Tibial artery (tissue), 4 donors: ENCODE results near the gene NCBP3.
A peak's percentile ranks its signal among the peaks of the same experiment; 100 is the strongest.

Experiments used
- DNase-seq, 2 donors: peaks; one replicate each; pipeline ENCODE4 v3.0.0-alpha.2; 2019
- H3K27ac ChIP-seq, 2 donors: fragments of 200-600 bp; sonication (generic) in 1 of 2; 1 replicate in 1 of 2; 2 replicates in 1 of 2; pipeline ENCODE4 v1.5.1; 2018 to 2019; ENCODE audit warnings: mild to moderate bottlenecking in 1 of 2
- H3K27me3 ChIP-seq, 2 donors: fragments of 200-600 bp; sonication (generic) in 1 of 2; one replicate each; pipeline versions ENCODE4 v1.5.1 to v1.6.0; 2016 to 2019
- H3K36me3 ChIP-seq, 3 donors: fragments of 200-600 bp; sonication (generic) in 2 of 3; one replicate each; pipeline ENCODE4 v1.5.1; 2016 to 2019; ENCODE audit warnings: mild to moderate bottlenecking in 2 of 3
- H3K4me1 ChIP-seq, 4 donors: fragments of 200-600 bp; sonication (generic) in 2 of 4; 1 replicate in 3 of 4; 2 replicates in 1 of 4; pipeline ENCODE4 v1.5.1; 2016 to 2019
- H3K4me3 ChIP-seq, 2 donors: fragments of 200-600 bp; sonication (generic) in 1 of 2; 1 replicate in 1 of 2; 2 replicates in 1 of 2; pipeline ENCODE4 v1.5.1; 2018 to 2019; ENCODE audit warnings: mild to moderate bottlenecking in 2 of 2
- H3K9me3 ChIP-seq, 3 donors: fragments of 200-600 bp; sonication (generic) in 1 of 3; one replicate each; pipeline ENCODE4 v1.5.1; 2016 to 2019
- CTCF ChIP-seq, 2 experiments: fragments of 200-600 bp in 1 of 2; fragments of 450-650 bp in 1 of 2; IDR thresholded peaks; one replicate each; pipeline ENCODE4 v1.5.1; 2017 to 2019; ENCODE audit warnings: antibody characterized with exemption in 2 of 2, mild to moderate bottlenecking in 1 of 2, moderate library complexity in 1 of 2
- intact Hi-C: fragments of 100-400 bp; cut with DNase I; formaldehyde crosslinking; loops from one replicate; pipeline ENCODE4 v1.15.0; 2023; ENCODE audit warnings: low total_unique reads

The NCBP3 gene, protein sequence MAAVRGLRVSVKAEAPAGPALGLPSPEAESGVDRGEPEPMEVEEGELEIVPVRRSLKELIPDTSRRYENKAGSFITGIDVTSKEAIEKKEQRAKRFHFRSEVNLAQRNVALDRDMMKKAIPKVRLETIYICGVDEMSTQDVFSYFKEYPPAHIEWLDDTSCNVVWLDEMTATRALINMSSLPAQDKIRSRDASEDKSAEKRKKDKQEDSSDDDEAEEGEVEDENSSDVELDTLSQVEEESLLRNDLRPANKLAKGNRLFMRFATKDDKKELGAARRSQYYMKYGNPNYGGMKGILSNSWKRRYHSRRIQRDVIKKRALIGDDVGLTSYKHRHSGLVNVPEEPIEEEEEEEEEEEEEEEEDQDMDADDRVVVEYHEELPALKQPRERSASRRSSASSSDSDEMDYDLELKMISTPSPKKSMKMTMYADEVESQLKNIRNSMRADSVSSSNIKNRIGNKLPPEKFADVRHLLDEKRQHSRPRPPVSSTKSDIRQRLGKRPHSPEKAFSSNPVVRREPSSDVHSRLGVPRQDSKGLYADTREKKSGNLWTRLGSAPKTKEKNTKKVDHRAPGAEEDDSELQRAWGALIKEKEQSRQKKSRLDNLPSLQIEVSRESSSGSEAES

GRCh38 chr17:3845621-3846436, at the start of gene NCBP3:
NCBP3 (minus strand) TSS chr17:3846246; CDS start chr17:3846223, 23 bp downstream.
- DNase-seq = peak; percentile 85 to 93
- TF ChIP-seq CTCF (IDR thresholded peaks at IDR 0.05) = peak; percentile 97 to 98
- intact Hi-C loops = loop anchor here (10.0 kb wide), 1 partner anchor 111 kb away; no protein-coding TSS in a partner anchor
- no peaks in the 10 kb centered on the region for H3K9me3 ChIP-seq
- peak within 1 kb of the TSS; percentile 87 to 91 for H3K27ac ChIP-seq
- peak within 1 kb of the TSS; percentile 76 to 92 for H3K4me3 ChIP-seq
- H3K4me1 ChIP-seq = peaks cover 0 to 25% (median 10%) of the 10 kb centered on the region in 4 donors
- peaks cover 0 to 23% (median 13%) of the 10 kb centered on the region in 3 donors for H3K36me3 ChIP-seq
- H3K27me3 ChIP-seq = peaks cover 0 to 4% of the 10 kb centered on the region in 2 donors

GRCh38 chr17:3895354-3895753, 49.3 kb upstream of the NCBP3 start:
- peaks cover 0 to 56% (median 43%) of the 10 kb centered on the region in 4 donors for H3K4me1 ChIP-seq

DNA sequence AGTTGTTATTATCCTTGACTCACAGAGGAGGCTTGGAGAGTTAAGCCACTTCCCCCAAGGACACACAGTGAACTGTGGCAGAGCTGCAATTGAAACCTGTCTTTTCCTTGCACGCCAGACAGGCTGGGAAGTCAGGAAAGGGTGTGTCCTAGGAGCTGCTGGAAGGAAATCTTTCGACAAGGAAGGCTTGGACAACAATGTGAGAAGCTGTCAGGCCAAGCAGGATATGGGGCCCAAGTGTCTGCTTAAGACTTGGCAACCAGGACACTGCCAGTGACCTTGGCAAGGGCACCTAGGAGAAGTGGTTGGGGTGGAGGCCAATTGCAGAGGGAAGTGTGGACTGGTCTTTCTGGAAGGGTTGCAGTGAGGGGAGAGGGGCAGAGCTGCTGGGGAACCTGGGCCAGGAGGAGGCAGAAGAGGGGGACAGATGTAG, 48.9 kb upstream of the NCBP3 start:
- TF ChIP-seq CTCF (IDR thresholded peaks at IDR 0.05) = no peak
- Histone ChIP-seq H3K36me3 (peaks cover 0 to 29% (median 22%) of the 10 kb centered on the region in 3 donors), H3K4me1 (peaks cover 0 to 60% (median 48%) of the 10 kb centered on the region in 4 donors), H3K4me3 (no peak overlapping the region), H3K27me3 (no peaks in the 10 kb centered on the region), H3K9me3 (no peaks in the 10 kb centered on the region), H3K27ac (peak overlapping the region; percentile 20 to 64)
- no peak for DNase-seq
- intact Hi-C loops = no loop called here

More at GRCh38 chr17:3895354-3895753, 49.3 kb upstream of the NCBP3 start:
- H3K9me3 ChIP-seq = no peaks in the 10 kb centered on the region
- no peak for TF ChIP-seq CTCF (IDR thresholded peaks at IDR 0.05)
- peak overlapping the region; percentile 20 to 64 for H3K27ac ChIP-seq
- peaks cover 0 to 29% (median 22%) of the 10 kb centered on the region in 3 donors for H3K36me3 ChIP-seq
- no peaks in the 10 kb centered on the region for H3K27me3 ChIP-seq
- DNase-seq = no peak
- no peak overlapping the region for H3K4me3 ChIP-seq
- intact Hi-C loops = no loop called here

DNA sequence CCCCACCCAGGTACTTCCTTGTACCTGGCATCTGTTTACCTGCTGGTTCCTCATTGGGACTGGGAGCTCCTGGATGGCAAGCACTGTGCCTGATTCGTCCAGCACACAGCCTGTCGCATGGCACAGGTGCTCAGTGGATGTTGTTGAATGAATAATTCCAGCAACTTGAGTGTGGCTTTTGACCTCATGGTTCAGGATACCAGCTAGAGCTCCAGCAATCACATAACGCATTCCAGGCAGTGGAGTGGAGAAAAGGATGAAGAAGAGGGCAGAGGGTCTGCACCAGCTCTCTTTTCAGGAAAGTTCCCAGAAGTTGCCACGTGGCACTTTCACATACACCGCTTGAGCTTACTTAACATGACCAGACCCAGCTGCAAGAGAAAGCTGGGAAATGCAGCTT, 48.1 kb upstream of the NCBP3 start:
- no peaks in the 10 kb centered on the region for H3K27me3 ChIP-seq
- peak overlapping the region; percentile 64 to 77 for H3K27ac ChIP-seq
- H3K36me3 ChIP-seq = peaks cover 0 to 23% (median 15%) of the 10 kb centered on the region in 3 donors
- no peak for TF ChIP-seq CTCF (IDR thresholded peaks at IDR 0.05)
- intact Hi-C loops = no loop called here
- DNase-seq = no peak
- H3K4me1 ChIP-seq = peaks cover 0 to 67% (median 55%) of the 10 kb centered on the region in 4 donors
- no peak overlapping the region for H3K4me3 ChIP-seq
- no peaks in the 10 kb centered on the region for H3K9me3 ChIP-seq

DNA sequence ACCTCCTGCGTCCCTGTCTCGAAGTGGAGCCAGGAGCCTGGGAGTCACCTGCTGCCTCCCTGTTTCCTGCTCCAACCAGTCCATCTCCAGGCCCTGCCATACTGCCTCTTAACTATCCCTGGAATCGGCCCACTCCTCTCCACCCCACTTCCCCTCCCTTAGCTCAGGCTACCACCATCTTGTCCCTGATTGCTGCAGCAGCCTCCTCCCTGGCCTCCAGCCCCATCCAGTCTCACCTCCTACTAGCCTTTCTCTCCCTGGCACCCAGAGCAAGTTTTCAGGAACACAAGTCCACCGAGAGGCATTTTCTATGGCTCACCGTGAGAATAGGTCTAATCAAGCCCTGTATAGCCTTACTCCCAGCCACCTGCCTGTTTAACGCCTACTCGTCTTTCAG, 47.7 kb upstream of the NCBP3 start:
- Histone ChIP-seq H3K27ac (peak overlapping the region; percentile 64 to 77), H3K36me3 (peaks cover 0 to 18% (median 10%) of the 10 kb centered on the region in 3 donors), H3K4me3 (peak overlapping the region; percentile 64), H3K27me3 (no peaks in the 10 kb centered on the region), H3K4me1 (peaks cover 0 to 72% (median 57%) of the 10 kb centered on the region in 4 donors), H3K9me3 (no peaks in the 10 kb centered on the region)
- no peak for TF ChIP-seq CTCF (IDR thresholded peaks at IDR 0.05)
- DNase-seq = no peak
- intact Hi-C loops = no loop called here
